Measurements from ENCODE around the gene FOXL2NB.

FOXL2NB gene

DNA sequence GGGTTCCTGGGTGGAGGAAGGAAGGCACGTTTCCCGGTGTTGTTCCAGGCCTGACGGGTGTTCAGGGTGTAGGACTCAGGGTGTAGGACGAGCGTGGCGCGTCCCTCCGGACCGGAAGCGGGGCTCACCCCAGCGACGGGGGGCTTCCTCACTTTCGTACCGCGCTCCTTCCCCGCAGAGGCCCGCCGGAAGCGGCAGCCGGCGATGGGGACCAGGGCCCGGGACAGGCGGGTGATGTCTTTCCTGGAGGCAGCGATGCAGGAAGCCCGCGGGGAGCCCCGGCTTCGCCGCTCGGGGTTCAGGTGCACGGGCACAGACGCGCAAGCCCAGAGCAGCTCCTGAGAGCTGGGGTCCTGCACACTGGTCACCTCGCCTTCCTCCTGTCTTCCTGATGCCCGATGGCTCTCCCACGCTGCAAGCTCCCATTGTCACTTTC lies 13.4 kb downstream of the FOXL2NB start:
- H3K4me3 ChIP-seq (ENCODE audit: low read depth, low read length) = no peak overlapping the region
- no peak for DNase-seq (ENCODE audit: low read depth)
- TF ChIP-seq, protein P1, sequence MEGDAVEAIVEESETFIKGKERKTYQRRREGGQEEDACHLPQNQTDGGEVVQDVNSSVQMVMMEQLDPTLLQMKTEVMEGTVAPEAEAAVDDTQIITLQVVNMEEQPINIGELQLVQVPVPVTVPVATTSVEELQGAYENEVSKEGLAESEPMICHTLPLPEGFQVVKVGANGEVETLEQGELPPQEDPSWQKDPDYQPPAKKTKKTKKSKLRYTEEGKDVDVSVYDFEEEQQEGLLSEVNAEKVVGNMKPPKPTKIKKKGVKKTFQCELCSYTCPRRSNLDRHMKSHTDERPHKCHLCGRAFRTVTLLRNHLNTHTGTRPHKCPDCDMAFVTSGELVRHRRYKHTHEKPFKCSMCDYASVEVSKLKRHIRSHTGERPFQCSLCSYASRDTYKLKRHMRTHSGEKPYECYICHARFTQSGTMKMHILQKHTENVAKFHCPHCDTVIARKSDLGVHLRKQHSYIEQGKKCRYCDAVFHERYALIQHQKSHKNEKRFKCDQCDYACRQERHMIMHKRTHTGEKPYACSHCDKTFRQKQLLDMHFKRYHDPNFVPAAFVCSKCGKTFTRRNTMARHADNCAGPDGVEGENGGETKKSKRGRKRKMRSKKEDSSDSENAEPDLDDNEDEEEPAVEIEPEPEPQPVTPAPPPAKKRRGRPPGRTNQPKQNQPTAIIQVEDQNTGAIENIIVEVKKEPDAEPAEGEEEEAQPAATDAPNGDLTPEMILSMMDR (conservative IDR thresholded peaks at IDR 0.05; ENCODE audit: low read depth, low read length) = no peak

DNA sequence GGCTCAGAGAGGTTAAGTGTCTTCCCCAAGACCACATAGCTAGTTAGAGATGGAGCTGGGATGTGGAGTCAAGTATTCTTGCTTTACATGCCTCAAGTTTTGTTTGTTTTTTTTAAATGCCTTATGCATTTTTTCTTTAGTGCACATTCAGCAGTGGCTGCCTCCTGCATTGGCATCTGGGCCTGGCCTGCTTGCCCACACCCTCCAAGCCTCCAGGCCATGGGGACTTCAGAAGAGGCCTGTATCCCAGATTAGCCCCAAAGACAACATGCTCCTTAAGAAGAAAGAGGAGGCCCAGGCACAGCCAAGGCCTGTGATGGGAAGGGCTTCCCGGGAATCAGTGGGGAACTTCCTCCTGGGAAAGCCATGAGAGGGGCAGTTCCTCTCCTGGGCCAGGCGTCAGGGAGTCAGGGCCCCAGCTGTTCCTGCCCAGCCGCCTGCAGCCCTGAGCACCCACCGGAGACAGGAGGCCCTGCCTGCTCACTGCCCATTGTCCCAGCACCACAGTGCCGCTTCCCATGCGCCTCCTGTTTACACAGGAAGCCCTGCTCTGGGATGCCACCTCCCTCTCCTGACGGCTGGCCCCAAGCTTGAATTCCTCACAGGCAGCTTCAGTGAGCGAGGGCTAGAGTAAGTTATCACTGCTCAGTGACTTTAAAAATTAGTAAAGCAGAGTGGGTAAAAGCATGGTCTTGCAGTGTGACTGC lies 16.0 kb downstream of the FOXL2NB start:
- H3K4me3 ChIP-seq (ENCODE audit: low read depth, low read length) = no peak overlapping the region
- no peak for DNase-seq (ENCODE audit: low read depth)
- TF ChIP-seq, protein P1 (conservative IDR thresholded peaks at IDR 0.05; ENCODE audit: low read depth, low read length) = no peak

DNA sequence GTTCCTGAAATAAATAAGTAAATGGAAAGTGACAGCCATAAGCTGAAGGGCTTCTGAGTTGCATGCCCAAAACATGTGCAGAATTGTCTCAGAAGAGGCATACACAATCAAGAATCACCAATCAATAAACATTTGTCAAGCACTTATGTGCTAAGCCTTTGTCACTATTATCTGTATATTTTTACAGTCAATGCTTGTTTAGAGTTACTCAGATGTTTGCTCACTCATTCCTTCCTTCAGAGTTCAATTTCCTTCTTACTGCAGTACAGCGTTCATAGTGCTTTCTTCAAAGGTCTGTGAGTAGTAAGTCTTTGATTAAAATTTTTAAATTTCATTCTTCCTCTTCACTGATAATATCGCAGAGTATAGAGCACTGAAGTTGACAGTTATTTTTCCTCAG lies 17.2 kb downstream of the FOXL2NB start:
- no peak for DNase-seq (ENCODE audit: low read depth)
- TF ChIP-seq, protein P1 (conservative IDR thresholded peaks at IDR 0.05; ENCODE audit: low read depth, low read length) = no peak
- no peak overlapping the region for H3K4me3 ChIP-seq (ENCODE audit: low read depth, low read length)

DNA sequence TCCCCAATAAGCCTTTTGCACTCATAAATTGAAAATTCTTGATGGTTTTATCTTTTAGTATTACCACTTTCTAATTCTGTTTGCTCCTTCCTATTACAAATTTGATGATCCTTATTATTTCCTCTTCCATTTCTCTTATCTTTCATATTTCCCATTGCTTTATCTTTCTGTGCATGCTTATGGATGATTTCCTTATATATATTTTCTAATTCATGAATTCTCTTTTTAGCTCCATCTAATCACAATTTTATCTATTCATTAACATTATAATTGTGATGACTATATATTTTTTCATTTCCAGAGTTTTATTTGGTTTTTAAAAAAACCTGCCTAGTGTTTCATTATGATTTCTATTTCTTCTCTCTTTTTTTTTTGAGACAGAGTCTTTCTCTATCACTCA lies 17.9 kb downstream of the FOXL2NB start:
- no peak overlapping the region for H3K4me3 ChIP-seq (ENCODE audit: low read depth, low read length)
- DNase-seq (ENCODE audit: low read depth) = no peak
- TF ChIP-seq, protein P1 (conservative IDR thresholded peaks at IDR 0.05; ENCODE audit: low read depth, low read length) = no peak

DNA sequence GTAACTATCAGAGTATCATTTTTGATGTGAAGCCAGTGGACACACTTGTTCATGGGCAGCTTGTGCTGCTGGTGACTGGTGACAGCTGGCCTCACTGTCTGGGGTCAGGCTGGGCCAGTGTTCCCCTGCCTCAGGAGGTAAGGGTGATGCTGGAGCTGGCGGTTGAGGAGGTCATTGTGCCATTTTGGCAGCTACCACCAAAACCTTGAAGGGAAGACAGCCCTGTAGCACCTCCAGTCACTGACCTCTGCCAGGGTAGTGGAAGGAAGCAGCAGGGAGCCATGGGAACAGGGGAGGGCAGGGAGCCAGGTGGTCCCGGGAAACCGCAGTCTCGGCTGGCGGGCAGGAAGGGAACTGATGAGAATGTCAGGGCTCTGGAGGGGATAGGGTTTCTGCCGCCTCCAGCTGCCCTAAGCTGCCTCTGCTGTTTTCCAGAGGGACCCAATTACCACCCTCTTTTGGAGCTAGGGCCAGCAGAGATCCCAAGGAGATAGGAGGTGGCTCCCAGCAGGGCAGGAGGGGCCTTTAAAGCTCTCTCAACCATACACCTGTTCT lies 24.8 kb downstream of the FOXL2NB start:
- DNase-seq (ENCODE audit: low read depth) = no peak
- TF ChIP-seq, protein P1 (conservative IDR thresholded peaks at IDR 0.05; ENCODE audit: low read depth, low read length) = no peak
- H3K4me3 ChIP-seq (ENCODE audit: low read depth, low read length) = no peak overlapping the region

- TF ChIP-seq, protein P1 (conservative IDR thresholded peaks at IDR 0.05; ENCODE audit: low read depth, low read length) = no peak
- H3K4me3 ChIP-seq (ENCODE audit: low read depth, low read length) = no peak overlapping the region
- DNase-seq (ENCODE audit: low read depth) = no peak
Observed at GRCh38 chr3:138972941-138973340, 25.9 kb downstream of the FOXL2NB start.

DNA sequence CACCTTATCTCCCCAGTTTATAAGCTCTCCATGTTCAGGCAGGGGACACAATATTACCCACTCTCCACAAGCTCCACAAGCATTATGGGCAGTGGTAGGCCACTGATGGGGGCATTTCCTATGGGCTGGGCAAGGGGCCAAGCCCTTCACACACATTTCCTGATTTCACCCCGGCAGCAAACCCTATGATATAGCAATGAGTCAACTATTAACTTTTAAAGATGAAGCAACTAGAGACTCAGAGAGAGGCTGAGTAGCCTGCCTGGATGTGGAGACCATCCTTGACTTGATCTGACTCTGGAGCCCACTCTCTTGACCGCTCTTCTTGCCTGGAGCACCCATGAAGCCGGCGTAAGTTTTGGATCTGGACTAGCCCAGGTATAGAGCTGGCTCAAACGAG lies 27.4 kb downstream of the FOXL2NB start:
- TF ChIP-seq, protein P1 (conservative IDR thresholded peaks at IDR 0.05; ENCODE audit: low read depth, low read length) = no peak
- H3K4me3 ChIP-seq (ENCODE audit: low read depth, low read length) = no peak overlapping the region
- peak; percentile 15 for DNase-seq (ENCODE audit: low read depth)
